ENCODE results near the gene FRY.

FRY gene

DNA sequence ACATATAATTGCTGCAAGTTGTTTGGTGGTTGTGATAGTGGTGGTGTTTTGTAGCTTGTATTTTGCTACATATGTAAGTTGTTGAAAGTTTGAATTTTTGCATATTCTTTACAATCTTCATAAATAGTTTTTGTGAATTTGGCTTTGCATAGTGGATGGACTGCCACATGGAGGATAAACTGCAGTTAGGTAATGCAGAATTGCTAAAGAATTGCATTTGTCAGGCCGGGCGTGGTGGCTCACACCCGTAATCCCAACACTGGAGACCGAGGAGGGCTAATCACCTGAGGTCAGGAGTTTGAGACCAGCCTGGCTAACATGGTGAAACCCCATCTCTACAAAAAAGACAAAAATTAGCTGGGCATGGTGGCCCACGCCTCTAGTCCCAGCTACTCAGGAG lies 171.6 kb downstream of the FRY start:
- no peak overlapping the region for H3K27ac ChIP-seq
- TF ChIP-seq ZFX (IDR thresholded peaks at IDR 0.05) = no peak
- TF ChIP-seq, protein P1, sequence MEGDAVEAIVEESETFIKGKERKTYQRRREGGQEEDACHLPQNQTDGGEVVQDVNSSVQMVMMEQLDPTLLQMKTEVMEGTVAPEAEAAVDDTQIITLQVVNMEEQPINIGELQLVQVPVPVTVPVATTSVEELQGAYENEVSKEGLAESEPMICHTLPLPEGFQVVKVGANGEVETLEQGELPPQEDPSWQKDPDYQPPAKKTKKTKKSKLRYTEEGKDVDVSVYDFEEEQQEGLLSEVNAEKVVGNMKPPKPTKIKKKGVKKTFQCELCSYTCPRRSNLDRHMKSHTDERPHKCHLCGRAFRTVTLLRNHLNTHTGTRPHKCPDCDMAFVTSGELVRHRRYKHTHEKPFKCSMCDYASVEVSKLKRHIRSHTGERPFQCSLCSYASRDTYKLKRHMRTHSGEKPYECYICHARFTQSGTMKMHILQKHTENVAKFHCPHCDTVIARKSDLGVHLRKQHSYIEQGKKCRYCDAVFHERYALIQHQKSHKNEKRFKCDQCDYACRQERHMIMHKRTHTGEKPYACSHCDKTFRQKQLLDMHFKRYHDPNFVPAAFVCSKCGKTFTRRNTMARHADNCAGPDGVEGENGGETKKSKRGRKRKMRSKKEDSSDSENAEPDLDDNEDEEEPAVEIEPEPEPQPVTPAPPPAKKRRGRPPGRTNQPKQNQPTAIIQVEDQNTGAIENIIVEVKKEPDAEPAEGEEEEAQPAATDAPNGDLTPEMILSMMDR (conservative IDR thresholded peaks at IDR 0.05) = no peak

DNA sequence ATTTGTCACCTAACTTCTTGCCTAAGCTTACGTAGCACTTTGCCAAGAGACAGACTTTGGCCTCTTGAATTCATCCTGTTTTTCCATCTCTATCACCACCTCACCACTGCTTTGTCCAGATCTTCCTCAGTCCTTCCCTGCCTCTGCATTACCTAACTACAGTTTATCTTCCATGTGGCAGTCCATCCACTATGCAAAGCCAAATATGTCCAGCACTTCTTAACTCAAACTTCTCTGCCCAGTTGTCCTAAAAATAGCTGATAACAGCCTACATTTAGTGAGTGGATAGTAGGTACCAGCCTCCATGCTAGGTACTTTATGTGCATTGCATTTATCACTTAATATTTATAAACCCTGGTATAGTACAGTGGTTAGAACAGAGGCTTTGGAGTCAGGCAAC lies 172.2 kb downstream of the FRY start:
- H3K27ac ChIP-seq = no peak overlapping the region
- no peak for TF ChIP-seq ZFX (IDR thresholded peaks at IDR 0.05)
- TF ChIP-seq, protein P1 (conservative IDR thresholded peaks at IDR 0.05) = no peak

DNA sequence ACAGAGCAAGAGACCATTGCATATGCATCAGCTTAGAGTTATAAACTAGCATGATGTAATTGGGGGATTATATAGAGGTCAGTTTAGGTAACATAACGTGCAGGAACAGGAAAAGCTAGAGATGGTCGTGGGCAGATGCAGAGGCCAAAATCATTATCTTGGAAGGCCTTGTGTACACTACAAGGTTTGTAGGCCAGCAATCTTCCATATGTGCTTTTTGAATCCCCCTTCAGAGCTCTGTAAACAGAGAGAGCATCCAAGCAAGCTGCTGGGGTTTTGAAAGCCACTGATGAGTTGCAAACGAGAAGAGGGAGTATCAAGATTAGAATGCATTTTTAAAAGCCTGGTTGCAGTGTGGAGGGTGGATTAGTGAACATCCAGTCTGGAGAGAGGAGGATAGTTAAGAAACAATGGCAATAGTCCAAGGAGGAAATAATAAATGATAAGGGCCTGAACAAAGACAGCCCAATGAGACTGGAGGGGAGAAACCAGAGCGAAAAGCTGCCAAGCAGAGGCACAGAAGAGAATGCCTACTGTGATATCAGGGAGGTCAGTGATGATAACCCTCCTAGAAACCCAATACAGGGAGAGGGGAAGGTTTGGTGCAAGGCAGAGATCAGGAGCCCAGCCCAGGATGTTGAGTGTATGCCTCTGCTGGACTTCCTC lies 174.0 kb downstream of the FRY start:
- TF ChIP-seq ZFX (IDR thresholded peaks at IDR 0.05) = no peak; the same call in 1 of the 2 replicates
- TF ChIP-seq, protein P1 (conservative IDR thresholded peaks at IDR 0.05) = no peak

DNA sequence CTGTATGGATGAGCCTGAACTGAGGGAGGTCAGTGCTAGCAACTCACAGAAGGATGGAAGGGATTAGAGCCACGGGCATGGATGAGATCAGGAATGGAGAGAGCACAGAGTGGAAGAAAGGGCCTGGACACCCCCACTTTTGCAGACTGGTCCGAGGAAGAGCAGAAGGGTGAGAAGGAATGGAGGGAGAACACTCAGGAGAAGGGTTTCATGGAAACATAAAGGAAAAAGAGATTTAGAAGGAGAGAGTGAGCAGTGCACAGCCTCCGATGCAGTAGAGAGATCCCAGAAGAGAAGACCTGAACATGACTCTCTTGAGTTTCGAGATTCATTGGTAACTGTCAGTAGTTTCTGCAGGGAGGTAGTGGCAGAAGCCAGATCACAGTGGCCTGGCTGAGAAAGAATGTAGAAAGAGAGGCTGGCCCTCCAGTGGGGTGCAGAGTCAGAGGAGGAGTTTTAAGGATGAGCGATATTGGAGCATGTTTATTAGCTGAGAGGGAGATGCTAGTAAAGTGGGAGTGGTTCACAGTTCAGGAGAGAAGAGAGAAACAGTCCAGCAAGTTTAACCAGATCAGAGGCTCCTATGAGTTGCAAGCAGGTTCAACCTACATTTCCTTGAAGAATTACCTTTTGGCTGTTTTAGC lies 174.6 kb downstream of the FRY start:
- H3K27ac ChIP-seq = peak overlapping the region; percentile 40; the same call in 1 of the 2 replicates
- TF ChIP-seq, protein P1 (conservative IDR thresholded peaks at IDR 0.05) = no peak
- no peak for TF ChIP-seq ZFX (IDR thresholded peaks at IDR 0.05)

More for the DNA sequence above, 174.0 kb downstream of the FRY start:
- H3K27ac ChIP-seq = peak overlapping the region; percentile 40; the same call in 1 of the 2 replicates

DNA sequence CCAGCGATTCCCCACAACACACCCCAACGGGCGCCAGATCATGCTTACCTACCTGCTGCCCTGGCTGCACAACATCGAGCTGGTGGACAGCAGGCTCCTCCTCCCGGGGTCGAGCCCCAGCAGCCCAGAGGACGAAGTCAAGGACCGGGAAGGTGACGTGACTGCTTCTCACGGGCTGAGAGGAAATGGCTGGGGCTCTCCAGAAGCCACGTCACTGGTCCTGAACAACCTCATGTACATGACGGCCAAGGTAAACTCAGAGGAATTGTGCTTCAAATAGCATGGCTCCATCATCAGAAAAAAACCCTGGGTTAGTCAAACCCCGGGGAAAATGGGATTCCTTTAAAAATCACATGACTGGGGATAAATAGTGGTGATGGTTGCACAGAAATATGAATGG lies 177.3 kb downstream of the FRY start:
- TF ChIP-seq, protein P1 (conservative IDR thresholded peaks at IDR 0.05) = no peak
- TF ChIP-seq ZFX (IDR thresholded peaks at IDR 0.05) = no peak
- H3K27ac ChIP-seq = no peak overlapping the region

DNA sequence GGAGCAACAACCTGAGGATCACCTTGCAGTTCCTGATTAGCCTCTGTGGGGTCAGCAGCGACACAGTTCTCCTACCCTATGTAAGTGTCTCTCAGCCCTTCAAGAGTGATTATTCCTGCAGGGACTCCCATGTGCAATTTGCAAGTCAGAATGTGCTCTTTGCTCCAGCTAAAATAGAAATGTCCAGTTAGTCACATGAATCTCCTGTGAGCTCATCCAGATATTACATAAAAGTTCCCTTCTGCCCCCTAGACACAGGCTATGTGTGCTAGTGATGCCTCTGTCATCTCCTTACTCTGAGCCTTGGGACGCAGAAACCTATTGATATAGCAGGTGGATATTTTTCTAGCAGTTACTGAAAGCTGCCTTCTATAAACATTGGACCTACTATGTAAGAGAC lies 178.1 kb downstream of the FRY start:
- H3K27ac ChIP-seq = no peak overlapping the region
- TF ChIP-seq, protein P1 (conservative IDR thresholded peaks at IDR 0.05) = no peak
- no peak for TF ChIP-seq ZFX (IDR thresholded peaks at IDR 0.05)

DNA sequence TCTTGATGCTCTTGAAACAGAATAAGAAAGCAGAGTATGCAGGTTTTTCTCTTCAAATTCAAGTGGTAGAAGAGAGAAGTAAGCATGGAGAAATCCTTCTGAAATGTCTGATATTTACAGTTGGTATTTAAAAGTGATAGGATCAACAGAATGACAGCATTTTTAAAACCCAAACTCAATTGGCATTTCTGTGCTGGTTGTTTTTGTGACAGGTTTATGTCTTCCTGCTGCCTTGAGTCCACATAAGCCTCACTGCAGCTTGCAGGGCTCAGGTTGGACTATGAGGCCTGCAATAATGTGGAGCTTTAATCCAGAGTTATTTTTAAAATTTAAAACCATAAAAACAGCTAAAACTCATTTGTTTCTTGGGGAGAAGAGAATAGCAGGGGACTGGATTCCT lies 178.5 kb downstream of the FRY start:
- TF ChIP-seq, protein P1 (conservative IDR thresholded peaks at IDR 0.05) = no peak
- TF ChIP-seq ZFX (IDR thresholded peaks at IDR 0.05) = no peak
- H3K27ac ChIP-seq = no peak overlapping the region

All from C4-2B (cell line).